B cell (primary cell): ENCODE measurements around the gene DNAJC16. TPM values are rescaled to one million over a fixed set of nuclear protein-coding genes. Genes with fewer than 3 reads are reported as not detected.
A peak's percentile ranks its signal among the peaks of the same experiment; 100 is the strongest.

Source experiments
- ATAC-seq: fragments of 200-7000 bp; cut with Tn5 transposase; one replicate; pipeline ENCODE4 v1.10.0; 2021; ENCODE audit warnings: low read depth, mild to moderate bottlenecking, moderate number of reproducible peaks, moderate library complexity
- CTCF ChIA-PET: fragments of 350-600 bp; sonication (Branson Sonifier 250); formaldehyde crosslinking; loops from one replicate; lab custom pipeline; 2021; ENCODE audit warnings: antibody characterized with exemption, inconsistent platforms; lab: Charles Lee
- POLR2A ChIA-PET: fragments of 350-600 bp; sonication (Branson Sonifier 250); formaldehyde crosslinking; loops from one replicate; lab custom pipeline; 2021; ENCODE audit warnings: antibody characterized with exemption; lab: Charles Lee
- DNase-seq: peaks from one replicate; pipeline ENCODE4 v3.0.0; 2013
- H2AFZ ChIP-seq: 2 replicates; pipeline ENCODE4 v1.6.1; 2012; ENCODE audit warnings: mild to moderate bottlenecking, low read depth, low read length; ENCODE audit not compliant: insufficient read depth, poor library complexity, severe bottlenecking
- H3K27ac ChIP-seq, 2 donors: 1 replicate in 1 of 2; 2 replicates in 1 of 2; pipeline ENCODE4 v1.5.1; 2012 to 2013; ENCODE audit warnings: low read length in 2 of 2, mild to moderate bottlenecking in 2 of 2, moderate library complexity in 1 of 2
- H3K27me3 ChIP-seq, 4 experiments: fragments of 200-600 bp in 1 of 4; sonication (generic) in 1 of 4; replicated peaks in 1 of 4; 1 replicate in 2 of 4; 2 replicates in 2 of 4; pipeline versions ENCODE4 v1.6.1 to v1.7.0; 2013 to 2016; ENCODE audit warnings: low read length in 3 of 4, mild to moderate bottlenecking in 2 of 4, mixed read lengths in 1 of 4, moderate library complexity in 1 of 4; ENCODE audit not compliant: insufficient read depth in 4 of 4, control insufficient read depth in 3 of 4; ENCODE audit errors: control extremely low read depth in 1 of 4
- H3K36me3 ChIP-seq, 2 experiments: replicated peaks in 1 of 2; 1 replicate in 1 of 2; 2 replicates in 1 of 2; pipeline versions ENCODE4 v1.6.1 to v1.7.1; 2013; ENCODE audit warnings: low read length in 1 of 2; ENCODE audit not compliant: insufficient read depth in 2 of 2, control insufficient read depth in 1 of 2; ENCODE audit errors: control extremely low read depth in 1 of 2, extremely low read depth in 1 of 2
- H3K4me1 ChIP-seq, 2 donors: fragments of 200-600 bp in 1 of 2; sonication (generic) in 1 of 2; 1 replicate in 1 of 2; 2 replicates in 1 of 2; pipeline versions ENCODE4 v1.5.1 to v1.6.1; 2013 to 2017; ENCODE audit warnings: low read length in 2 of 2; ENCODE audit not compliant: control insufficient read depth in 2 of 2, insufficient read depth in 2 of 2
- H3K4me2 ChIP-seq: replicated peaks from 2 replicates; pipeline ENCODE3; 2012; ENCODE audit warnings: mild to moderate bottlenecking, low read depth, low read length; ENCODE audit not compliant: poor library complexity, severe bottlenecking
- H3K4me3 ChIP-seq, 5 experiments: fragments of 200-600 bp in 1 of 5; sonication (generic) in 1 of 5; 1 replicate in 3 of 5; 2 replicates in 2 of 5; pipeline versions ENCODE4 v1.5.1 to v1.7.0; 2011 to 2016; ENCODE audit warnings: low read length in 4 of 5, mild to moderate bottlenecking in 4 of 5, low read depth in 2 of 5, control low read depth in 1 of 5, moderate library complexity in 1 of 5; ENCODE audit not compliant: insufficient read depth in 1 of 5; ENCODE audit errors: control extremely low read depth in 1 of 5, extremely low read depth in 1 of 5
- H3K79me2 ChIP-seq: fragments of 200-600 bp; sonication (generic); one replicate; pipeline ENCODE4 v1.6.0; 2016; ENCODE audit warnings: low read length; ENCODE audit not compliant: control insufficient read depth, insufficient read depth
- H3K9ac ChIP-seq: fragments of 200-600 bp; sonication (generic); 2 replicates; pipeline ENCODE4 v1.6.1; 2017; ENCODE audit warnings: mild to moderate bottlenecking, low read length, moderate library complexity
- H3K9me3 ChIP-seq, 3 donors: one replicate each; pipeline versions ENCODE4 v1.6.1 to v1.7.1; 2013; ENCODE audit warnings: low read length in 2 of 3; ENCODE audit not compliant: control insufficient read depth in 2 of 3, insufficient read depth in 1 of 3; ENCODE audit errors: control extremely low read depth in 1 of 3
- H4K20me1 ChIP-seq: 2 replicates; pipeline ENCODE4 v1.6.0; 2012; ENCODE audit warnings: mild to moderate bottlenecking, low read length; ENCODE audit not compliant: insufficient read depth, control insufficient read depth, poor library complexity, severe bottlenecking
- H3K27ac Mint-ChIP-seq: one replicate; pipeline ENCODE4 v1.8.0; 2021; ENCODE audit warnings: mixed read lengths
- H3K27me3 Mint-ChIP-seq: one replicate; pipeline ENCODE4 v1.8.0; 2021; ENCODE audit warnings: mixed read lengths
- H3K4me1 Mint-ChIP-seq: one replicate; pipeline ENCODE4 v1.8.0; 2021; ENCODE audit warnings: mixed read lengths
- H3K4me3 Mint-ChIP-seq: one replicate; pipeline ENCODE4 v1.8.0; 2021; ENCODE audit warnings: mixed read lengths
- H3K9me3 Mint-ChIP-seq: one replicate; pipeline ENCODE4 v1.8.0; 2022; ENCODE audit warnings: mixed read lengths; ENCODE audit not compliant: insufficient read depth
- CTCF ChIP-seq: fragments of 200-600 bp; IDR thresholded peaks from one replicate; pipeline ENCODE4 v1.8.0; 2022; ENCODE audit warnings: antibody characterized with exemption, mild to moderate bottlenecking
- EZH2 ChIP-seq: IDR thresholded peaks from 2 replicates; pipeline ENCODE4 v1.6.1; 2012; ENCODE audit warnings: borderline replicate concordance, low read depth, mild to moderate bottlenecking, moderate library complexity, low read length; ENCODE audit not compliant: insufficient read depth, poor library complexity, severe bottlenecking
- WGBS: methylation state at CpG from one replicate; pipeline ENCODE4 v1.1.5; 2013; ENCODE audit warnings: missing lambda C conversion rate; ENCODE audit not compliant: insufficient coverage; 5-methylcytosine and 5-hydroxymethylcytosine counted together
- intact Hi-C: fragments of 100-400 bp; cut with micrococcal nuclease; formaldehyde crosslinking; loops from one replicate; pipeline ENCODE4 v1.10.0; 2022
- polyA plus RNA-seq: library from polyadenylated mRNA; depleted of rRNA; stranded (reverse); fragments of >200 nt; gene quantifications from 2 replicates; pipeline ENCODE4 v1.2.3, GENCODE V29; 2012
- total RNA-seq, 2 donors: library from RNA; stranded (reverse); fragments of 120-200 nt in 1 of 2; gene quantifications; 1 replicate in 1 of 2; 2 replicates in 1 of 2; pipeline versions ENCODE4 v1.2.3 to v1.2.4, GENCODE V29; 2013 to 2022

Gene DNAJC16
- total and polyA plus RNA-seq, 2 donors (not counting 1 experiment from before 2014, with no cell fraction given), result 16.9 to 47.1 TPM

- Histone ChIP-seq H3K36me3 (no peaks in the 10 kb centered on the region), H3K9ac (peak overlapping the region; percentile 88), H3K4me1 (peaks cover 28 to 34% of the 10 kb centered on the region in 2 donors), H3K79me2 (peaks cover 60% of the 10 kb centered on the region), H2AFZ (peak overlapping the region; percentile 81), H3K27ac (peak overlapping the region; percentile 99), H3K4me2 (peak overlapping the region; percentile 91), H3K9me3 (no peaks in the 10 kb centered on the region), H3K27me3 (no peaks in the 10 kb centered on the region), H4K20me1 (peaks cover 6% of the 10 kb centered on the region), H3K4me3 (peak overlapping the region; percentile 80 to 95 (median 86))
- Mint-ChIP-seq H3K27me3 (no peaks in the 10 kb centered on the region), H3K9me3 (no peaks in the 10 kb centered on the region), H3K27ac (peak overlapping the region; percentile 99), H3K4me1 (peaks cover 60% of the 10 kb centered on the region), H3K4me3 (peak overlapping the region; percentile 89)
- intact Hi-C loops, result loop anchor here (1.0 to 10.0 kb wide), 6 partner anchors 45 to 1119 kb away; partner anchors contain the start of genes CPLANE2, DDI2 and NECAP2
- WGBS, result 0% methylated on average over 2 of the region's 9 CpGs
- no peak for DNase-seq
- CTCF ChIA-PET, result interaction anchor here (1.9 kb wide), 1 partner anchor 215 kb away, joined by 7 read pairs; no protein-coding TSS in a partner anchor
- TF ChIP-seq CTCF, result no peak
- TF ChIP-seq EZH2, result no peak
- no peak for ATAC-seq
- POLR2A ChIA-PET, result interaction anchor here (0.7 to 0.8 kb wide), 2 partner anchors 93 to 861 kb away, joined by 3 read pairs; no protein-coding TSS in a partner anchor
Observed at GRCh38 chr1:15526021-15526489, 593 bp upstream of the DNAJC16 start.

GRCh38 chr1:15531003-15531402 lies 4.4 kb downstream of the DNAJC16 start:
- Mint-ChIP-seq H3K9me3 (no peaks in the 10 kb centered on the region), H3K4me3 (no peak overlapping the region), H3K27me3 (no peaks in the 10 kb centered on the region), H3K27ac (no peak overlapping the region), H3K4me1 (peaks cover 30% of the 10 kb centered on the region)
- H3K79me2 ChIP-seq, result peaks cover 52% of the 10 kb centered on the region
- H4K20me1 ChIP-seq, result peaks cover 14% of the 10 kb centered on the region
- ATAC-seq, result no peak
- TF ChIP-seq CTCF, result no peak
- no peak for TF ChIP-seq EZH2
- H3K4me3 ChIP-seq, result no peak overlapping the region
- H3K27me3 ChIP-seq, result no peaks in the 10 kb centered on the region
- H3K27ac ChIP-seq, result no peak overlapping the region
- H3K4me1 ChIP-seq, result peaks cover 12 to 14% of the 10 kb centered on the region in 2 donors
- no peaks in the 10 kb centered on the region for H3K9me3 ChIP-seq
- no peak overlapping the region for H3K4me2 ChIP-seq
- no peak for DNase-seq
- peaks cover 5 to 16% of the 10 kb centered on the region in 2 experiments for H3K36me3 ChIP-seq
- ChIA-PET CTCF (no interaction called here), POLR2A (no interaction called here)
- H3K9ac ChIP-seq, result no peak overlapping the region
- H2AFZ ChIP-seq, result no peak overlapping the region
- intact Hi-C loops, result no loop called here
- WGBS, result 88% methylated on average over 1 of the region's 4 CpGs
